ENCODE results near the gene WLS.
"Not testable (repeated sequence)": the region's sequence is repeated elsewhere in the genome, so short reads cannot be mapped to it uniquely, and the experiment has no call there.

WLS gene

DNA sequence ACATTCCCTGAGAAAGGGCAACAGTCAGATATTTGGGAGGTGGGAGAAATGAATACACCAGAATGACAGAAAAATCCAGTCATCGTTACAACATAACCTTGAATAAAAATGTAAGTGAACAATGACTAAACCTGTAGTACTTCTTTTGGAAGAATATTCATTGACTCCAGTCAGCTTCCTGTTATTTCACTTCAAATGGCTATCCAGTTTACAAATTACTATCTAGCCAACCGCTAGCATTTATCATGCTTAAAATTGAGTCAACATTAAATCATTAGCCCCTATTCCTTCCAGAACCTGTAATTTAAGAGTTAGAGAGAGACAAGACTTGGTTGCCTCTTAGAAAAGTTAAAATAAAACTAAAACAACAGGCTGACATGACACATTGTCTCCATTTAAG lies 33.6 kb downstream of the WLS start:
- no peak for DNase-seq (ENCODE audit: low read depth in 2 of 2)

DNA sequence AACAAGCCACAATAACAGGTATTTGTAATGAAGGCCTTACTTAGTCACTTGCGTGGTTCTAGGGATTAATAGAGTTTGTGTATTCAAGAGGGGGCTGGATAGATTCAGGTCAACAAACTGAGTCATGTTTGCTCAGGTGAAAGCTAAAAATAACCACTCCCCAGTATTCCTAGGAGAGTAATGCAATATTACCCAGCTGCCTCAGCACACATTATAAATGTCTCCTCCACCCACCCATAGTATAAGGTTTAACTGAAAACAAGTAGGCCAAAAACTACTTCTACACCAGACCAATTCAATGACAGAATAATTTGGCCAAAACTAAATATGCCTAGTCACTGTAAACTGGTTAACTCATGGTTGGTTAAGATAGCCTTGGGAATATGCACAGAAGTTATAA lies 34.4 kb downstream of the WLS start:
- DNase-seq (ENCODE audit: low read depth in 2 of 2), result no peak

DNA sequence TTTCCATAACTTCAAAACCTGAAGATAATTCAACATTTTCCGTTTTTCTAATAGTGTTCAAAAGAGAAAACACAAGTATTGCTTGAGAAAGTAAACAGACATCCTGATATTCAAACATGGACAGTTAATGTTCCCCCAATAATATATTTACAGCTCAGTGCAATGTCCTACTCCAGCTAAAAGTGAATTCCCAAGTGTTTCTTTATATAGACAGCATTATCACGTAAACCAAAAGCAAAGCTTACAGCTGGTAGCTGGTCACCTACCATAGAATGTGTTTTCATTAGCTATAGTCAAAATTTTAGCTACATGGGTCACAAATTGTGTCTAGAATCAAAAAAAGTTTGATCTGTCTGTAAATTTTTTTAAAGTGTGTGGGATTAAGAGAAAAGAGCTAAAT lies 34.9 kb downstream of the WLS start:
- DNase-seq (ENCODE audit: low read depth in 2 of 2), result no peak

DNA sequence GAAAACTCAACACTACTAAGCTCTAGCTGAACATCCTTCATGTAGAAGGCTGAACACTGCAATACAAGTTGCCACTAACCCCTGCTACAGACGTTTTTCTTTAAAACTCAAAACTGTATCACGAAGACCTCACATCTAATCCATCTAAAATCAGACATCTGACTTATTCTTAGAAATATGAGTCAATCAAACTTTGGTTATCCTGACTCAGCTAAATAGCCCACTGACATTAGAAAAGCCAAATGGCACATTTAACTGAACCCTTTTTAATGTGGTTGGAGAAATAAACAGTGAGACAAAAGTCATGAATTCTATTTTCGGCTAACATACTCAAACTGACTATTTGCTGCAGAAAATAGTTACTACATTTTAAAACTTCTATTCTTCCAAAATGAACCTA lies 35.6 kb downstream of the WLS start:
- DNase-seq (ENCODE audit: low read depth in 2 of 2), result no peak

DNA sequence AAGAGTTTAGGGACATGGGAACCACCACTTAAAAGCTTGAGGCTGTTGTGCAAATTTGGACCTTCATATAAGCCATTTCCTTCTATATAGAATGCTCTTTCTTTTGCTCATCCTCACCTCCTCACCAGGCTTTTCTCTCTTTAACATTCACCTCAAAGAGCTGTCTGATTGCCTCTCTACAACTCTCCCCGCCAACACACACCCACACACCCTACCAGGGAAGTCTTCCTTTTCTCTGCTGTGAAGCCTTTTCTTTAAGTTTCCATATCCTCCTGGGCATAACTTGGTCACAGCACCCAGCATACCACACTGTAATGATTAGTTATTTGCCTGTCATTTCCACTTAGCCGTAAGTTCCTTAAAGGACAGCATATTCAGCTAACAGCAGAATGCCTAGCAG lies 40.6 kb downstream of the WLS start:
- DNase-seq (ENCODE audit: low read depth in 2 of 2), result no peak

DNA sequence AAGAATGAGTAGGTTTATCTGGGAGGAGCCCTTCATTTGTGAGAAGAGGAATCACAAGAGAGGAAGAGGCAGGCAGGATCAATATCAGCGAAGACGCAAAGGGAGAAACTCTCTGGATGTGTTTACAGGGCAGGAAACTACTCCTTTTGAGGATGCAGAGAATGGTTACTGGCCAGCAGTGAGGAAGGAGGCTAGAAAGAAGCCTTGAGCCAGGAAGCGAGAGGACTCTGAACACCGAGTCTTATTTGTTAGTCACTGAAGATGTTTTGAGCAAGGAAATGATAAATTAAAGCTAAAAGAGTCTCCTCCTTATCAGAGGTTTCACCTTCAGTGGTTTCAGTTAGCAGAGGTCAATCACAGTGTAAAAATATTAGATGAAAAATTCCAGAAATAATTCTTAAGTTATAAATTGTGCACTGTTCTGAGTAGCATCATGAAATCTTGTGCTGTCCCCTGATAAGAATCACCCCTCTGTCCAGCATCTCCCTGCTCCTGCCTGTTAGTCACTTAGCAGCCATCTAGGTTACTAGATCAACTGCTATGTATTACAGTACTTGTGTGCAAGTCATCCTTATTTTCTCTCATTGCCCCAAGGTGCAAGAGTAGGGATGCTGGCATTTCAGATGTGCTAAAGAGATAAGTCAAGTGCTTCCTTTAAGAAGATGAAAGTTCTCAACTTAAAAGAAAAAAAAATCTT lies 43.5 kb downstream of the WLS start:
- DNase-seq (ENCODE audit: low read depth in 2 of 2), result no peak

DNA sequence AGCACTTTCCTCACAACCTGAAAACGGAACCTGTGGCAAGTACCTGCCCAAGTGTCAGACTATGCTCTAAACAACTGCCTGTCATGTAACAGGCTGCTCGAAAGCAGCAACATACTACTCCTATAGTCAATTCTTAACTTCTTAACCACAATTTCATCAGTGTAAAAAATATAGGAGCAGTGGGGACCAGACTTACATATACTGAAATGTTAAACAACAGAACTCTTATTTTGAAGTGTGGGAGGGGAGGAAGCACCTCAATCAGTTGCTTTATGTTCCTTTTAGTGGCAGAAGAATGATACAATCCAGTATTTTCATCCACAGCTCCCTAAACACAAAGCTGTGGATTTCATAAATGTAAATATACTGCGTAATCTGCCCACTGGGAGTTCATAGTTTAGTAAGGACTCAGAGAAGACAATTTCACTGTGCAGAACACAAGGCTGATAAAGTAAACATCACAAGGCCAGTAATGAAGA lies 44.2 kb downstream of the WLS start:
- no peak for DNase-seq (ENCODE audit: low read depth in 2 of 2)

DNA sequence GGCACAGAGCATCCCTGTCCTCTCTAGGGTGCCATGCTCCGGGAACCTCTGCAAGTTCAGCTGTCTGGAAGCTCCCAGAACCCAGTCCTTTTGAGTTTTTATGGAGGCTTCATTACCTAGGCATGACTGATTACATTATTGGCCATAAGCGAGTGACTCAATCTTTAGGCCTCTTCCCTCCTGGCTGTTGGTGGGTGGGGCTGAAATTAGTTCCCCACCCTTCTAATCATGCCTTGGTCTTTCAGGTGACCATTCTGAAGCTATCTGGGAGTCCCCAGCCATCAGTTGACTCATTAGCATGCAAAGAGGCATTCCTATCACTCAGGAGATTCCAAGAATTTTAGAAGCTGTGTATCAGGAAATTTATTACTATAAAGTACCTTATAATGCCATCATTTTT lies 46.6 kb downstream of the WLS start:
- no peak for DNase-seq (ENCODE audit: low read depth in 2 of 2)

DNA sequence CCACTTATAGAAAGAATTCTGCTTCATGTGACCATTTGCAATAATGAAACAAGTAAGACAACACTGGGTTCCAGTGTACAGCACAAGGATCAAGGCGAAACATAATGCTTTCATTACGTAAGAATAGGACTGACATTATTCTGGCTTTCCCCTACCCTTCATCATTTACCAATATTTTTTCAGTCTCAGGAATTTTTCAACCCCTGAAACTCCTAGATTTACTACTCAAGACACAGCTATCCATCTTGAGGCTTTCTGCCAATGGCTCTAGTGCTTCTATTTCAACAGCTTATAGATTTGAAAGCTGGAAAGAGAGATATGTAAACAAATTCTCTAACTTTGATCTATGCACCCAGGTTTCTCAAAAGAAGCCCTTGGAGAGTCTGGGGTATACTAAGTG lies 48.4 kb downstream of the WLS start:
- DNase-seq (ENCODE audit: low read depth in 2 of 2), result no peak

DNA sequence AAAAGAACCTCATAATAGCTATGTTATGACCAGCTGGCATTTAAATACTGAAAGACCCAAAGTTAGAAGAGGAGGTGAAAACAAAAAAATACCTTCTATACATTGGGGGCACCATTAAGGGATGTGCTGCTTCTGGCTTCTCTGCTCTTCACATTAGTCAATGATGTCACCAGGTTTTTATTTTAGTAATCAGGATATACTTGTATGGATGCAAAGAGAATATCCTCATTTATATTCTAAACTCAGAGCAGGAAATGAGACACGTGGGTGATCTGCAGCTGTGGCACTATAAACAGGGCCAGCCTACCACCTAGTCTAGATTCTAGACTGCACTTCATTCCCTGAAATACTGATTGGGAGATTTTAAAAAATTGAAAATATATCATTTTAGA lies 51.2 kb downstream of the WLS start:
- no peak for DNase-seq (ENCODE audit: low read depth in 2 of 2)

DNA sequence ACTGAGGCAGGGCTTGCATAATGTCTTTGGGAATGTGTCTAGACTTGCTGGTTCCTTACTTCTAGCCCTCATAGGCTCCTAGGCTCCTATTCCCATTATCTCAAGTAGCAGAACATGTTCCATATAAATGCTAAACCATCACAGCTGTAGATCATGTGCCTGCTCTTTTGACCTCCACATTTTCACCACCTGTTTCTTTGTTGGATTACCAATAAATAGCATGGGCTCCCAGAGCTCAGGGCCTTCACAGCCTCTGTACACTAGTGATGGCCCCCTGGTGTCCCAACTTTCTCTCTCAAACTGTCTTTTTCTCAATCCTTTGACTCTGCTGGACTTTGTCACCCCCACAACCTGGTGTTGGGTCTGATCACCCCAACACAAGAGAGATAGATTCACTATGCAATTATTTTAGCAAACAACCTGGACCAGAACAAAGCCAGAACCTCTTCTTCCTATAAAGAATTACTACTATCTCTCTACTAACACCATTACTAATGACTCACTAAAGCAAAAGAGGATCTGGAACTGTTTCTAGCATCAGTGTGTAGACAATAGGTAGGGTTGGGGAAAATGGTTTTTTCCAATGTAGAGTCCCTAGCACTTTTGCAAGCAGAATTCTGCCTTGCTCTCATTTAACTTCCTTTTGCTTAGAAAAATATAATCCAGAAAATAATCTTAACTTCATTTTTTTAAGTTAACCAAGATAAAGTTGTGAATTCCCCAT lies 51.7 kb downstream of the WLS start:
- no peak for DNase-seq (ENCODE audit: low read depth in 2 of 2)

DNA sequence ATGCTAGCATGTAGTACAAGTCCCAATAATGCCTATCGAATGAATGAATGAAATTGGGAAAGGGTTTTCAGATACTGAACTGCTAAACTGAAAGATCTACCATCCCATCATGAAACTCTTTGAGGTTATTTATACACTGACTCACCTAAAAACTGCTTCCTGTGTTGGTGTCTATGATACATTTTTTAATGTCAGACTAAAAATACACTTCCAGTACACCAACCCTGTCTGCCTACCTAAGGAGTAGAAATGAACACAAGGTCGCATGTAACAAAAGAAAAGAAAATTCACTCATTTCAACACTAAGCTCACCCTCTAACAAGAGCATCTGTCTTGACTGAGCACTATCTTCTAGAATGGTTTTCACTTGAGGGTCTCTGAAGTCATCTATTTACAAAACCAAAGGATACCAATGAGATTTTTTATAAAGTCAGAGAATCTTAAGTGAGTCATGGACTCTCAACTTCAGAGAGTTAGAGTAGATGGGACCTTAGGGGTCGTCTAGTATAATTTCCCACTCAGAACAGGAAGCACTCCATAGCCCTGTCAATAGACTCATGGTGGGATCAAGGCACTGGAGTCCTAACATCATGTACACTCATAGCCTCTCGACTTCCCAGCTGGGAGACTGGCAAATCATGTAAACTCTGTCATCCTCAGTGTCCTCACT lies 53.4 kb downstream of the WLS start:
- no peak for DNase-seq (ENCODE audit: low read depth in 2 of 2)

DNA sequence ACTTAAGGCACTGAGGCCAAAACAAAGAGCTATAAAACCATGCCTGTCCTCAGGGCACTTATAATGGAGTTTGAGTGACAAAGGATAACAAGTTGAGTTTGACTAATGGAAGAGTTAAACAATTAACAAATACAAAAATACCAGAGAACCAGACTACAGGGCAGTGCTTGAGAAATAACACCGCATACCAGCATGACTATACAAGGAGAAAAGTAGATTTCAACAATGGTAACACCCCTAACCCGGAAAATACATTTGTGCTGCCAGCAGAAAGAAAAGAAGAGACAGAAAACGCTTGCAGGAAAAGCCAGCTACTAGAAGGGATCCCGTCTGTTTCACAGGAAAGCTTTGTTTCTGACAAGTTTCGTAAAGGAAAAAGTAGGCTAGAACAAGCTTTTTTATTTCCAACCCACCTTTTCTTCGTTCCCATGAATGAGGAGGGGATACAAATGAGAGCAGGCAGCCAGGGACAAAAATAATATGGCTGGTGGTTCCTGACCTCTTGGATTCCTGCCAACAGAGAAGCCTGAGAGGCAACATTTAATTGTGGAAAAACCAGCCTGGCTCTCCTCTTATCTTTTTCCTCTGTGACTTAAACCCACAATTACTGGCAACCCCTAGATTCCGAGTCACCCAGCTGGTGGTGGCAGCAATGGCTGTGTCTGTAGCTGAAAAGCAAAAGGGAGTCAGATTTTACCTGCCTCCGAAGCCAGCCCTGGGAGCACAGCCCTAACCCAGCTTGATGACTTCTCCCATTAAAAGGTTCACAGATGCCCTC lies 56.5 kb downstream of the WLS start:
- DNase-seq (ENCODE audit: low read depth in 2 of 2), result no peak

DNA sequence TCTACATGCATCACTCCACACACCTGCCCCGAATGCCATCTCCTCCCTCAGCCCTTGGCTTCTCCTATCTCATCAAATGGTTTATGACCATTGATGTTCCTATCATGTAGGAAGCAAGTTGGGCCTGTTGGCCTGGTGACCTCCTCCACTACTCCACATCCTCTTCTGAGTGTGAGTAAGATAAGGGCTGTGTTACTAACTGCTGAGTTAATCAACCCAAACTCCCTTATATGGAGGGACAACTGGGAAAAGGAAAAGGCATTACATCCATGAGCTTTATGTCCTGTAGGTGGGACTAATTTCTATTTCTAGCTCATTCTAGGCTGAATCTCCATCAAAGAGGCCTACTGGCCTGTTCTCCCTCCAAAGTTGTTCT lies 57.6 kb downstream of the WLS start:
- no peak for DNase-seq (ENCODE audit: low read depth in 2 of 2)

DNA sequence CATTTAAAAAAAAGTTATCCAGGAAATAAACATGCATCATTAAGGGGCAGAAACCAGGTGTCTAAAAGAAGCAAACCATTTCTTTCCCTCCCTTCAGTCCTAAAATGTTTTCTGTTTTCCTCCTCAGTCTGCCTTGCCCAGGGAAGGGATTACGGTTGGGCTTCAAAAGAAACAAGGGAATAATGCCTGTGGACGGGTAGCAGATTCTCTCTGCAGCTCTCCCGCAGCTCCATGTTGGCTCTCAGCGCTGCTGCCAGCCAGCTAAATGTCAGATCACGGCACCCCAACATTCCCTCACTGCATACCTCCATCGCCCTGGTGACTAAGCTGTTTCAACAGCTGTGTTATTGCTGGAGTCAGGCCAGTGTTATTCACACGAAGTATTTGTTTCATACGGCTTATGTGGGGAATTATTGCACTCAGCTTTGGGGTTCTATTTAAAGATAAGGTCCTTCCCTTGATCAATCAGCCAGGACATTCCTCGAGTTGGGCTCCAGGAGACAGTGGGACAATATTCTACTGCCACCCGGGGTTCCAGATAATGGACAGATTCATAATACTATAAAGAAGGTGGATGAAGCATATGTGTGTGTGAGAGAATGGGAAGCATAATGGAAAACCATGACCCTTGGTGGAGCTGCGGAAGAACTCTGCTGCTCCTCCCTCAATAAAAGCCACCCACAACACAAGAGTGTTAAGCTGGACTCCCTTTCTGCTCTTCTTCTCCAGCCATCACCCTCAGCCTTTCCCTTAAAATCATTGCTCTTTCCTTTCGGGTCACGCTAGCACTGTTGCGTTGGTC lies 58.2 kb downstream of the WLS start:
- no peak for DNase-seq (ENCODE audit: low read depth in 2 of 2)

DNA sequence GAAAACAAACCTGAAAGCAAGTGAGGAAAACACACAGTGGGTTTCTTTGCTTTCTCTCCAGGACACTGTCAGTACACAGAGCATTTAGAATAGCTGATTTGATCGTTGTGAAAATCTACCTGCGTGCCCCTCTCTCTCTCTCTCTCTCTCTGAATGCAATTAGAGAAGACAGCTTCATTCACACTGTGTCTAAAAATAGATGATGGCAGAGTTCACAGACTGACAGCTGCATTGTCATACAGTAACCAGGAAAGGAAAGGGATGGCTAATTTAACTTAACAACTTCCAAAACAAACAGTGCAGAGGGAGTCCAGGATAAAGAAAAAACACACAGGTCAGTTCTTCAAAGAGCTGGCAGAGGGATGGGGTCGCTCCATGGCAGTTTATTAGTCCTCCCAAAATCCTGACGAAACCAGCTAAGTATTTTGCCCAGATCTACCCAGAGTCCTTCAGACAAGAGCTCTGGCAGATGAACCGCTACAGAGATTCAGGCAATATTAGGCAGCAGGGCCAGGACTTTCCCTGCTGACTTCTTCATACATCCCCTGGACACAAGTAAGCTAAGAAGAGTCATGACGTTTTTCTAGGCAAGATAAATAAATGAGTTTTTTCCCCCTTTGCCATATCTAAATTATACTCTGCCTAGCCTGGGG lies 58.9 kb downstream of the WLS start:
- DNase-seq (ENCODE audit: low read depth in 2 of 2), result no peak

DNA sequence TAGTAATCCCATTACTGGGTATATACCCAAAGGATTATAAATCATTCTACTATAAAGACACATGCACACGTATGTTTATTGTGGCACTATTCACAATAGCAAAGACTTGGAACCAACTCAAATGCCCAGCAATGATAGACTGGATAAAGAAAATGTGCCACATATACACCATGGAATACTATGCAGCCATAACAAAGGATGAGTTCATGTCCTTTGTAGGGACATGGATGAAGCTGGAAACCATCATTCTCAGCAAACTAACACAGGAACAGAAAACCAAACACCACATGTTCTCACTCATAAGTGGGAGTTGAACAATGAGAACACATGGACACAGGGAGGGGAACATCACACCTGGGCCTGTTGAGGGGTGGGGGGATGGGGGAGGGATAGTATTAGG lies 60.5 kb downstream of the WLS start:
- DNase-seq (ENCODE audit: low read depth in 2 of 2), result not testable (repeated sequence)

DNA sequence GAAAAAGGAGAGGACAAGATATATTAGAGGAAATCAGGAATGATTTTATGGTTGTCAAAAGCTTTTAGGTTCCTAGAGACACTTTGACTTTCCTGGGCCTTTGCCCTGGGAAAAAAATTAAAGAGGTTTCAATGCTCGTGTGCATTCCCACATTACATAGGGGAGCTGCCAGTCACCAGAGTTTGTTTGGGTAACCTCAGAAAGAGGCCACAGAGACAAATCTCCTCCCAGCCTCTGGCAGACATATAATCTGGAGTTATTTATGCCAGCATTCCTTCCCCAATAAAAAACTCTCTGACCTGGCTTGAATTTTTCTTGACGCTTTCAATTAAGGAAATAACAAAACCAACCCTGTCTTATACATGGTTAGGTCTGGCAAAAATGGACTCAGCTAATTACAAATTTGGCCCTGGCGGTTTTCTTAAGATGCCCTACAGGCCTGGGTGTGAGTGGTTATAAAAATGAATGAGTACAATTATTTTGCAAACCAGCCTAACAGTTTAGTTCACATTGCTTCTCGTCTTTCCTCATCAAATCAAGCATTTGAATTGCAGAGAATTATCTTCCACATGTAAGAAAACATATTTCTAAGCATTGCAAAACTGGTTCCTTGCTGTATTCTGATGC lies 63.7 kb downstream of the WLS start:
- DNase-seq (ENCODE audit: low read depth in 2 of 2), result no peak

DNA sequence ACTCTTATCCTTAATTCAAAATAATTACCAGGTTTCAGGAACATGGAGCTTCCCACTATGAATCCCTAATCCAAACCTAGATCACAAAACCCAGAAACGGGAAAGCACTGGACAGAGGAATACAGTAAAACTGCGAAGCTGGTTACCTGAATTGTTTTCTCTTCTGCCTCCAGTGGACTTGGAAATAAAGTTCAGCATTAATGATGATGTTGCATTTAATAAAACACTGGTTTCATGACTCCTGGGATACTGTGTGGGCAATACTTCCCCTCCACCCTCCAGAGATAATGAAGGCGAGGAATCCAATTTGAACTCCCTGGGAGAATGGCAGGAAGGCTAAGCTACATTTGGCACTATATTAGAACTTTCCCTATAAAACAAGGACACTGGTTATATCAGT lies 65.1 kb downstream of the WLS start:
- no peak for DNase-seq (ENCODE audit: low read depth in 2 of 2)

DNA sequence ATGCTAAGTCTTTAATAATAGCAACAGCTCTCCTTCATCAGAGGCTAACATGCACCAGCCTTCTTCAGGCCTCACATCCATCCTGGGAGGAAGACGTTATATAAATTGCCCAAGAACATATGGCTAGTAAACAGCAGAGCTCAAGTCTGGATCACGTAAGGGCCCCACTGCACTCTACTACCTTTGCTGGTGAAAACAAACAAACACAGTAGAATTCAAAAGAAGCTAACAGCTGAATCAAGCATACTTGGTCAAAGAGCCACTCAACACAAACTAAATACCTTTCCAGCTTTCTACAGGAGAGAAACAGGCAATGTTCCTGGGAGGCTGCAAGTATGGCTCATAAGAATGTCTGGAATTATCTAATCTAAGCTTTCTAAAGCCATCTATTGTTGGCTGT lies 66.0 kb downstream of the WLS start:
- DNase-seq (ENCODE audit: low read depth in 2 of 2), result no peak

DNA sequence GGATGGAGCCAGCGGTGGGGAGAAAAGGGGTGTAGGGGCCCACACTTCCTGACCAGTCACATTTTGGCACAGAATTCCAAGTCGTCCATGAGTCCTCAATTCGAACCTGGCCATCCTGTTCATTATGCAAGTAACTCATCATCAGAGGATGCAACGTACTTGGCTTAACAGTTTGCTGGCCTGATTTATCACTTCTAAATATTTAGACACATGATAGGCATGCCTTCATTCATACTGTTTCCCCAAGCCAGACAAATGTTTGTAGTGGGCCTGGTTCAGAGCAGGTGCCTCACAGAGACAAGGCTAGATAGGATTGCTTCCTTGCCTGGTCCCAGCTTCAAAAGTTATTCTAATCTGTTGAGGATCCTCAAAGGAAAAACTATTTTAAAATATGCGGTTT lies 66.7 kb downstream of the WLS start:
- DNase-seq (ENCODE audit: low read depth in 2 of 2), result no peak
